ENCODE measurements around the gene ST6GALNAC3. TPM values are rescaled to one million over a fixed set of nuclear protein-coding genes. Genes with fewer than 3 reads are reported as not detected.

ST6GALNAC3 gene
- total and polyA plus RNA-seq, 2 donors from 2014 or later, result 8.8 to 15.8 TPM

GRCh38 chr1:76620371-76620770 is 545.8 kb downstream of the ST6GALNAC3 start:
- Histone ChIP-seq H3K9me3 (ENCODE audit: control insufficient read depth in 2 of 3, insufficient read depth in 1 of 3, low read length in 3 of 3) (no peaks in the 10 kb centered on the region), H3K9ac (ENCODE audit: low read length in 3 of 3) (no peak overlapping the region), H3K4me1 (ENCODE audit: control insufficient read depth in 2 of 3, insufficient read depth in 2 of 3, low read depth in 1 of 3, low read length in 3 of 3) (no peaks in the 10 kb centered on the region), H3K36me3 (ENCODE audit: control insufficient read depth in 2 of 3, insufficient read depth in 3 of 3, low read length in 3 of 3) (no peaks in the 10 kb centered on the region), H3K27ac (ENCODE audit: low read depth in 2 of 2, low read length in 2 of 2) (no peak overlapping the region), H3K27me3 (ENCODE audit: control insufficient read depth, insufficient read depth, low read length) (no peaks in the 10 kb centered on the region), H3K4me3 (ENCODE audit: low read length in 3 of 3) (no peak overlapping the region)
- no peak for FAIRE-seq
- no peak for TF ChIP-seq CTCF (IDR thresholded peaks at IDR 0.05; ENCODE audit: borderline replicate concordance, extremely low read depth, insufficient read depth)
- DNase-seq, result no peak
- intact Hi-C loops (cut with DNase I), result no loop called here

- no peaks in the 10 kb centered on the region for H3K9me3 ChIP-seq (ENCODE audit: control insufficient read depth in 2 of 3, insufficient read depth in 1 of 3, low read length in 3 of 3)
- H3K4me1 ChIP-seq (ENCODE audit: control insufficient read depth in 2 of 3, insufficient read depth in 2 of 3, low read depth in 1 of 3, low read length in 3 of 3), result no peaks in the 10 kb centered on the region
- TF ChIP-seq CTCF (IDR thresholded peaks at IDR 0.05; ENCODE audit: borderline replicate concordance, extremely low read depth, insufficient read depth), result no peak
- H3K27ac ChIP-seq (ENCODE audit: low read depth in 2 of 2, low read length in 2 of 2), result no peak overlapping the region
- H3K27me3 ChIP-seq (ENCODE audit: control insufficient read depth, insufficient read depth, low read length), result no peaks in the 10 kb centered on the region
- H3K36me3 ChIP-seq (ENCODE audit: control insufficient read depth in 2 of 3, insufficient read depth in 3 of 3, low read length in 3 of 3), result no peaks in the 10 kb centered on the region
- FAIRE-seq (no peak), DNase-seq (no peak)
- intact Hi-C loops (cut with DNase I), result no loop called here
- H3K4me3 ChIP-seq (ENCODE audit: low read length in 3 of 3), result no peak overlapping the region
- H3K9ac ChIP-seq (ENCODE audit: low read length in 3 of 3), result no peak overlapping the region
These were observed 548.4 kb downstream of the ST6GALNAC3 start for GRCh38 chr1:76622774-76623528.

- Histone ChIP-seq H3K9ac (ENCODE audit: low read length in 3 of 3) (no peak overlapping the region), H3K36me3 (ENCODE audit: control insufficient read depth in 2 of 3, insufficient read depth in 3 of 3, low read length in 3 of 3) (no peaks in the 10 kb centered on the region), H3K27ac (ENCODE audit: low read depth in 2 of 2, low read length in 2 of 2) (no peak overlapping the region), H3K4me3 (ENCODE audit: low read length in 3 of 3) (no peak overlapping the region), H3K27me3 (ENCODE audit: control insufficient read depth, insufficient read depth, low read length) (no peaks in the 10 kb centered on the region), H3K4me1 (ENCODE audit: control insufficient read depth in 2 of 3, insufficient read depth in 2 of 3, low read depth in 1 of 3, low read length in 3 of 3) (no peaks in the 10 kb centered on the region), H3K9me3 (ENCODE audit: control insufficient read depth in 2 of 3, insufficient read depth in 1 of 3, low read length in 3 of 3) (no peaks in the 10 kb centered on the region)
- no peak for TF ChIP-seq CTCF (IDR thresholded peaks at IDR 0.05; ENCODE audit: borderline replicate concordance, extremely low read depth, insufficient read depth)
- intact Hi-C loops (cut with DNase I), result no loop called here
- FAIRE-seq (no peak), DNase-seq (no peak)
These were observed 551.5 kb downstream of the ST6GALNAC3 start for GRCh38 chr1:76625886-76626678.

All from kidney (tissue), 14 donors.